ENCODE data around the gene PARD3B. TPM values are rescaled to one million over a fixed set of nuclear protein-coding genes. Genes with fewer than 3 reads are reported as not detected.

Gene PARD3B
- total and polyA plus RNA-seq, 2 of the 13 experiments (the other 11 are each of a cell fraction or from before 2014, with no cell fraction given) = 0.71 to 2.3 TPM

- H3K4me2 ChIP-seq (ENCODE audit: low read depth, low read length) = no peak overlapping the region
- no peak overlapping the region for H3K27ac ChIP-seq (ENCODE audit: extremely low read length, insufficient read depth, low read length)
- H4K20me1 ChIP-seq (ENCODE audit: insufficient read depth, low read length) = no peaks in the 10 kb centered on the region
- TF ChIP-seq MED8 (CRISPR knock-in tag; IDR thresholded peaks at IDR 0.05; ENCODE audit: insufficient replicate concordance) = no peak
- TF ChIP-seq XRCC5 (optimal IDR thresholded peaks at IDR 0.05; ENCODE audit: low read length) = no peak
- TF ChIP-seq ZNF207 (IDR thresholded peaks at IDR 0.05; ENCODE audit: borderline replicate concordance) = no peak
- TF ChIP-seq NR0B2 (CRISPR knock-in tag; IDR thresholded peaks at IDR 0.05) = no peak
- TF ChIP-seq SRF (IDR thresholded peaks at IDR 0.05; ENCODE audit: low read depth, low read length) = no peak
- no peak for TF ChIP-seq KAT2B (IDR thresholded peaks at IDR 0.05; ENCODE audit: borderline replicate concordance, low read depth, low read length)
- no peak for TF ChIP-seq ZFP62 (CRISPR knock-in tag; IDR thresholded peaks at IDR 0.05)
- TF ChIP-seq SMYD3 (CRISPR knock-in tag; IDR thresholded peaks at IDR 0.05) = no peak
- no peak for TF ChIP-seq TCF7L2 (IDR thresholded peaks at IDR 0.05; ENCODE audit: low read depth, low read length)
- TF ChIP-seq ZNF160 (CRISPR knock-in tag; IDR thresholded peaks at IDR 0.05) = no peak
- no peak for TF ChIP-seq ZNF598 (CRISPR knock-in tag; IDR thresholded peaks at IDR 0.05; ENCODE audit: borderline replicate concordance)
- no peak for TF ChIP-seq ERF (CRISPR knock-in tag; IDR thresholded peaks at IDR 0.05)
- no peak for TF ChIP-seq ATF3 (CRISPR knock-in tag; IDR thresholded peaks at IDR 0.05)
- no peak for TF ChIP-seq CSRNP1 (CRISPR knock-in tag; IDR thresholded peaks at IDR 0.05)
- TF ChIP-seq HOMEZ (CRISPR knock-in tag; IDR thresholded peaks at IDR 0.05; ENCODE audit: low read depth) = no peak
- no peak for TF ChIP-seq KLF12 (CRISPR knock-in tag; IDR thresholded peaks at IDR 0.05; ENCODE audit: borderline replicate concordance)
- TF ChIP-seq ZBTB37 (CRISPR knock-in tag; IDR thresholded peaks at IDR 0.05) = no peak
- TF ChIP-seq ARID3A (IDR thresholded peaks at IDR 0.05; ENCODE audit: low read depth, low read length) = no peak
- no peak for TF ChIP-seq ZNF891 (CRISPR knock-in tag; IDR thresholded peaks at IDR 0.05)
- no peak for TF ChIP-seq MTF1 (CRISPR knock-in tag; IDR thresholded peaks at IDR 0.05)
- BruUV-seq (replicated peaks) = no TSS peak
- ATAC-seq = no peak
- POLR2A ChIA-PET = no interaction called here
- H3K4me1 ChIP-seq (ENCODE audit: insufficient read depth, low read length) = no peaks in the 10 kb centered on the region
- no peak overlapping the region for H3K4me3 ChIP-seq (replicated peaks in 1 of 3; ENCODE audit: insufficient read depth in 1 of 3, low read depth in 2 of 3, low read length in 3 of 3)
- H3K79me2 ChIP-seq (ENCODE audit: insufficient read depth, low read length) = no peaks in the 10 kb centered on the region
- in situ Hi-C loops (cut with HindIII; ENCODE audit: extremely low pct_ligation_motif_present, low pct_unique_long_range_greater_than_20kb) = no loop called here
- H3K9me3 ChIP-seq (ENCODE audit: low read length) = peaks cover 22% of the 10 kb centered on the region; the same call in 1 of the 2 replicates
- 49% methylated on average over 6 of the region's 6 CpGs for WGBS (ENCODE audit: low lambda C conversion rate)
- intact Hi-C loops (cut with micrococcal nuclease; ENCODE audit: unreplicated experiment) = no loop called here
- no peaks in the 10 kb centered on the region for H3K36me3 ChIP-seq (replicated peaks in 1 of 2; ENCODE audit: control insufficient read depth in 1 of 2, insufficient read depth in 2 of 2, low read length in 2 of 2)
- no peak overlapping the region for H3K9ac ChIP-seq (ENCODE audit: insufficient read depth, low read depth, low read length)
- no peaks in the 10 kb centered on the region for H3K27me3 ChIP-seq (ENCODE audit: control insufficient read depth in 1 of 2, insufficient read depth in 2 of 2, low read length in 2 of 2)
- no peak overlapping the region for H2AFZ ChIP-seq (ENCODE audit: low read length)
- no peak for FAIRE-seq
- CTCF ChIA-PET (ENCODE audit: low intra/inter-chr PET ratio, low total read pairs) = no interaction called here
- no peak for DNase-seq (ENCODE audit: low spot score)
Observed at GRCh38 chr2:205056151-205056561, 510.9 kb downstream of the PARD3B start.

Measured in HepG2 (cell line).